ENCODE measurements around the gene FAM25C. TPM values are rescaled to one million over a fixed set of nuclear protein-coding genes. Genes with fewer than 3 reads are reported as not detected.
"Not testable (repeated sequence)": the region's sequence is repeated elsewhere in the genome, so short reads cannot be mapped to it uniquely, and the experiment has no call there.

FAM25C gene
- total and polyA plus RNA-seq, 2 of the 4 experiments (the other 2 are of a cell fraction): not detected

DNA sequence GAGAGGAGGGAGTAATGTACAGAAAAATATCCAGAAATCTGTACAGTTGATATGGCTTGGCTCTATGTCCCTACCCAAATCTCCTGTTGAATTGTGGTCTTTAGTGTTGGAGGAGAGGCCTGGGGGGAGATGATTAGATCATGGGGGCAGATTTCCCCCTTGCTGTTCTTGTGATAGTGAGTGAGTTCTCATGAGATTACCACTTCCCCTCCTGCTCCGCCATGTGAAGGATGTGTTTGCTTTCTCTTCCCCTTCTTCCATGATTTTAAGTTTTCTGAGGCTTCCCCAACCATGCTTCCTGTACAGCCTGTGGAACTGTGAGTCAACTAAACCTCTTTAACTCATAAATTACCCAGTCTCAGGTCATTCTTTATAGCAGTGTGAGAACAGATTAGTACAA, 52.2 kb downstream of the FAM25C start:
- in situ Hi-C loops (cut with MboI; ENCODE audit: low sequenced_read_pairs); H3K4ac ChIP-seq (ENCODE audit: low read depth, low read length); POLR2A ChIA-PET (ENCODE audit: unreplicated experiment); CTCF ChIA-PET; H4K5ac ChIP-seq (ENCODE audit: low read depth, low read length); H3K18ac ChIP-seq (ENCODE audit: low read depth, low read length); H2AFZ ChIP-seq (replicated peaks; ENCODE audit: low read length, poor library complexity); H3K9ac ChIP-seq (ENCODE audit: low read depth, low read length); H2BK5ac ChIP-seq (ENCODE audit: low read depth, low read length, poor library complexity, severe bottlenecking); H4K20me1 ChIP-seq (ENCODE audit: insufficient read depth, low read length); H3K4me3 ChIP-seq (ENCODE audit: insufficient read depth, low read depth, low read length); DNase-seq; H3K36me3 ChIP-seq (ENCODE audit: control insufficient read depth, insufficient read depth, low read length); H3K27me3 ChIP-seq (ENCODE audit: control insufficient read depth, insufficient read depth, low read length); H2BK120ac ChIP-seq (ENCODE audit: low read depth, low read length); H4K91ac ChIP-seq (ENCODE audit: insufficient read depth, low read depth, low read length); H3K4me2 ChIP-seq (ENCODE audit: low read depth, low read length); BruUV-seq (replicated peaks); H3K56ac ChIP-seq (ENCODE audit: extremely low read depth, insufficient read depth, low read length); H3K27ac ChIP-seq (ENCODE audit: insufficient read depth, low read length); H4K8ac ChIP-seq (ENCODE audit: low read depth in 2 of 2, low read length in 2 of 2); H3K4me1 ChIP-seq (ENCODE audit: control insufficient read depth, insufficient read depth, low read length); dilution Hi-C loops (cut with HindIII; ENCODE audit: low sequenced_read_pairs, unreplicated experiment); H2AK5ac ChIP-seq (ENCODE audit: low read depth, low read length); H3K23ac ChIP-seq (ENCODE audit: low read depth, low read length); ATAC-seq (ENCODE audit: low read depth); H2BK15ac ChIP-seq (ENCODE audit: low read depth, low read length); H3K14ac ChIP-seq (replicated peaks; ENCODE audit: low read depth, low read length); H3K9me3 ChIP-seq (ENCODE audit: control insufficient read depth, insufficient read depth, low read length); H2BK20ac ChIP-seq (ENCODE audit: low read depth, low read length); H2AK9ac ChIP-seq (replicated peaks; ENCODE audit: low read depth, low read length, poor library complexity); H3K9me1 ChIP-seq (ENCODE audit: insufficient read depth, low read length); H3K79me1 ChIP-seq (ENCODE audit: low read depth in 1 of 2, low read length in 2 of 2); intact Hi-C loops (cut with micrococcal nuclease): not testable (repeated sequence)
- no CpG with 5 or more reads among the region's 1 CpG for WGBS, 2 experiments (ENCODE audit: extremely low coverage in 2 of 2, insufficient read length in 1 of 2)

Small RNA genes lying within 50 kb of the gene (microRNA-seq; reads per million reads assigned to microRNA genes)
- gene RNA5SP315 (ENCODE audit: insufficient read depth, insufficient read length): not detected

Small RNA genes lying within 50 kb of the gene (small RNA-seq; reads per million reads assigned to genes)
- 0 reads per million in 5 experiments for gene RNA5SP315

Other genes starting within 250 kb of the FAM25C start
- gene SYT15B, start 236.2 kb downstream of the FAM25C start, total RNA-seq (2012; rRNA removed): 0.54 and 0.56 TPM in 2 replicates
- 0.96 TPM in 2 replicates for gene SYT15B, start 236.2 kb downstream of the FAM25C start, polyA plus RNA-seq (2012; rRNA removed)
- 0.28 and 0.36 TPM in 2 replicates for gene NPY4R2, start 81.1 kb downstream of the FAM25C start, total RNA-seq (2012; rRNA removed)
- gene NPY4R2, start 81.1 kb downstream of the FAM25C start, polyA plus RNA-seq (2012; rRNA removed): 0.26 and 0.38 TPM in 2 replicates

All from IMR-90 (cell line).